ENCODE results near the gene DBH.

GRCh38 chr9:133627341-133627740 is 8.8 kb upstream of the DBH start:
- TF ChIP-seq CTCF (IDR thresholded peaks at IDR 0.05; ENCODE audit: low read depth, low read length, poor library complexity, severe bottlenecking) (no peak), EZH2phosphoT487 (IDR thresholded peaks at IDR 0.05; ENCODE audit: borderline replicate concordance, low read length) (no peak)
